GM19193 (cell line): ENCODE measurements around the gene CD274.

Source experiments
- POLR2A ChIP-seq: IDR thresholded peaks from 4 replicates; pipeline ENCODE4 v1.6.1; 2011; ENCODE audit not compliant: insufficient read depth, insufficient read length; ENCODE audit errors: extremely low read depth

Gene CD274

GRCh38 chr9:5453004-5453403 lies 2.7 kb downstream of the CD274 start:
- TF ChIP-seq POLR2A, result no peak

GRCh38 chr9:5453673-5454072 lies 3.3 kb downstream of the CD274 start:
- peak; percentile 54 for TF ChIP-seq POLR2A

- no peak for TF ChIP-seq POLR2A
Measured at GRCh38 chr9:5455181-5455580, 4.8 kb downstream of the CD274 start.

GRCh38 chr9:5459289-5459829 lies 9.0 kb downstream of the CD274 start:
- no peak for TF ChIP-seq POLR2A

GRCh38 chr9:5460157-5460556 lies 9.8 kb downstream of the CD274 start:
- TF ChIP-seq POLR2A, result no peak

GRCh38 chr9:5466005-5466404 lies 15.7 kb downstream of the CD274 start:
- no peak for TF ChIP-seq POLR2A

GRCh38 chr9:5466766-5467165 lies 16.4 kb downstream of the CD274 start:
- no peak for TF ChIP-seq POLR2A

GRCh38 chr9:5468850-5469249 lies 18.5 kb downstream of the CD274 start:
- no peak for TF ChIP-seq POLR2A

GRCh38 chr9:5470122-5470521 lies 19.8 kb downstream of the CD274 start:
- TF ChIP-seq POLR2A, result no peak

- peak; percentile 29 for TF ChIP-seq POLR2A
Measured at GRCh38 chr9:5470816-5471215, 20.5 kb downstream of the CD274 start.

- no peak for TF ChIP-seq POLR2A
Measured at GRCh38 chr9:5478206-5478605, 27.9 kb downstream of the CD274 start.

GRCh38 chr9:5479994-5480694 lies 29.8 kb downstream of the CD274 start:
- no peak for TF ChIP-seq POLR2A

GRCh38 chr9:5480919-5481318 lies 30.6 kb downstream of the CD274 start:
- no peak for TF ChIP-seq POLR2A

GRCh38 chr9:5481322-5482040 lies 31.1 kb downstream of the CD274 start:
- no peak for TF ChIP-seq POLR2A

GRCh38 chr9:5482194-5482593 lies 31.9 kb downstream of the CD274 start:
- TF ChIP-seq POLR2A, result no peak

GRCh38 chr9:5483306-5483705 lies 33.0 kb downstream of the CD274 start:
- TF ChIP-seq POLR2A, result no peak
